Thyroid gland (tissue), 4 donors: ENCODE data around the gene DLG1.

Experiments used
- POLR2A ChIP-seq, 2 donors: fragments of 450-650 bp; IDR thresholded peaks; one replicate each; pipeline ENCODE4 v1.6.1; 2017; ENCODE audit warnings: antibody characterized with exemption in 2 of 2, mild to moderate bottlenecking in 2 of 2, moderate library complexity in 1 of 2
- TF ChIP-seq, protein P1 (sequence below), 6 experiments: fragments of 200-600 bp in 3 of 6; fragments of 450-650 bp in 3 of 6; sonication (generic) in 3 of 6; IDR thresholded peaks; one replicate each; pipeline ENCODE4 v1.5.1; 2016 to 2019; ENCODE audit warnings: antibody characterized with exemption in 6 of 6, mild to moderate bottlenecking in 2 of 6, inconsistent platforms in 1 of 6, moderate library complexity in 1 of 6

DNA sequence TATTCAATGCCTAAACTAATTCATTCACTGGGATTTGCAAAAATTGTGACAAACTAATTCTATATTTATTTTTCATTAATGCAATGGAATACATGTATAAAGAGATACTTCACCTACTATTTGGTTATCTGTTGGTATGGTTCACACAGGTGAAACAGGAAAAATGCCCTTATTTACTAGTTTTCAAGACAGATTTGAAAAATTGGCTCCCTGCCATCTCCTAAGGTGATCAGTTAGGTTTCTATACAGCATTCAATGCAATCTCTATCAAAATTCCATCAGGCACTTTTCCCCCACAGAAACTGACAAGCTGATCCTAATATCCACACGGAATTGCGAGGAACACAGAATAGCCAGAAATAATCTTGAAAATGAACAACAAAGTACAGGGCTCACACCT, 101.1 kb downstream of the DLG1 start:
- TF ChIP-seq POLR2A (IDR thresholded peaks at IDR 0.05): no peak
- TF ChIP-seq, protein P1, sequence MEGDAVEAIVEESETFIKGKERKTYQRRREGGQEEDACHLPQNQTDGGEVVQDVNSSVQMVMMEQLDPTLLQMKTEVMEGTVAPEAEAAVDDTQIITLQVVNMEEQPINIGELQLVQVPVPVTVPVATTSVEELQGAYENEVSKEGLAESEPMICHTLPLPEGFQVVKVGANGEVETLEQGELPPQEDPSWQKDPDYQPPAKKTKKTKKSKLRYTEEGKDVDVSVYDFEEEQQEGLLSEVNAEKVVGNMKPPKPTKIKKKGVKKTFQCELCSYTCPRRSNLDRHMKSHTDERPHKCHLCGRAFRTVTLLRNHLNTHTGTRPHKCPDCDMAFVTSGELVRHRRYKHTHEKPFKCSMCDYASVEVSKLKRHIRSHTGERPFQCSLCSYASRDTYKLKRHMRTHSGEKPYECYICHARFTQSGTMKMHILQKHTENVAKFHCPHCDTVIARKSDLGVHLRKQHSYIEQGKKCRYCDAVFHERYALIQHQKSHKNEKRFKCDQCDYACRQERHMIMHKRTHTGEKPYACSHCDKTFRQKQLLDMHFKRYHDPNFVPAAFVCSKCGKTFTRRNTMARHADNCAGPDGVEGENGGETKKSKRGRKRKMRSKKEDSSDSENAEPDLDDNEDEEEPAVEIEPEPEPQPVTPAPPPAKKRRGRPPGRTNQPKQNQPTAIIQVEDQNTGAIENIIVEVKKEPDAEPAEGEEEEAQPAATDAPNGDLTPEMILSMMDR (IDR thresholded peaks at IDR 0.05): no peak
